ENCODE results near the gene FAM47E.

GRCh38 chr4:76252271-76252653 is 741 bp downstream of the FAM47E start:
- TF ChIP-seq CTCF (IDR thresholded peaks at IDR 0.05) (no peak), EZH2 (IDR thresholded peaks at IDR 0.05; ENCODE audit: borderline replicate concordance, insufficient read depth, low read depth, low read length, poor library complexity, severe bottlenecking) (no peak)
